Uterus (tissue), 4 donors: Measurements from ENCODE around the gene SRRM3. TPM values are rescaled to one million over a fixed set of nuclear protein-coding genes. Genes with fewer than 3 reads are reported as not detected.
"Not testable (repeated sequence)": the region's sequence is repeated elsewhere in the genome, so short reads cannot be mapped to it uniquely, and the experiment has no call there.

ENCODE experiments used
- DNase-seq, 2 donors: peaks; one replicate each; pipeline ENCODE4 v3.0.0-alpha.2; 2019 to 2020
- H3K27ac ChIP-seq, 2 donors: fragments of 200-600 bp; sonication (generic); 1 replicate in 1 of 2; 2 replicates in 1 of 2; pipeline ENCODE4 v1.5.1; 2016 to 2018
- H3K27me3 ChIP-seq, 2 donors: fragments of 200-600 bp; sonication (generic); one replicate each; pipeline ENCODE4 v1.5.1; 2018 to 2019; ENCODE audit warnings: control low read depth in 1 of 2
- H3K36me3 ChIP-seq, 2 donors: fragments of 200-600 bp; sonication (generic); one replicate each; pipeline ENCODE4 v1.5.1; 2019; ENCODE audit warnings: control low read depth in 1 of 2
- H3K4me1 ChIP-seq, 2 donors: fragments of 200-600 bp; sonication (generic); one replicate each; pipeline ENCODE4 v1.5.1; 2018 to 2019; ENCODE audit warnings: control low read depth in 1 of 2
- H3K4me3 ChIP-seq, 2 donors: fragments of 200-600 bp; sonication (generic); 1 replicate in 1 of 2; 2 replicates in 1 of 2; pipeline ENCODE4 v1.5.1; 2018 to 2019; ENCODE audit warnings: mild to moderate bottlenecking in 1 of 2
- H3K9me3 ChIP-seq, 2 donors: fragments of 200-600 bp; sonication (generic); one replicate each; pipeline ENCODE4 v1.5.1; 2019; ENCODE audit warnings: control low read depth in 1 of 2
- POLR2A ChIP-seq, 2 donors: fragments of 450-650 bp; IDR thresholded peaks; one replicate each; pipeline ENCODE4 v1.6.1; 2016; ENCODE audit warnings: antibody characterized with exemption in 2 of 2, mild to moderate bottlenecking in 1 of 2, moderate library complexity in 1 of 2
- intact Hi-C: fragments of 100-400 bp; cut with DNase I; formaldehyde crosslinking; loops from one replicate; pipeline ENCODE4 v1.15.1; 2023; ENCODE audit warnings: low total_unique reads
- total RNA-seq, 4 donors: library from RNA; depleted of rRNA in 3 of 4; stranded (reverse); fragments of >200 nt in 3 of 4; gene quantifications; one replicate each; pipeline versions ENCODE4 v1.1.0 to v1.2.4, GENCODE V29; 2014 to 2023
- TF ChIP-seq, protein P1 (sequence below), 4 experiments: fragments of 200-600 bp in 2 of 4; fragments of 450-650 bp in 2 of 4; sonication (generic) in 2 of 4; IDR thresholded peaks; one replicate each; pipeline ENCODE4 v1.5.1; 2016 to 2019; ENCODE audit warnings: antibody characterized with exemption in 4 of 4, mild to moderate bottlenecking in 2 of 4, moderate library complexity in 1 of 4
- donor health status: DM: yes; HTN: yes; CAD: no.

Gene SRRM3
- total RNA-seq, 4 donors from 2014 or later = 1.3 to 15.9 (median 6.0) TPM

DNA sequence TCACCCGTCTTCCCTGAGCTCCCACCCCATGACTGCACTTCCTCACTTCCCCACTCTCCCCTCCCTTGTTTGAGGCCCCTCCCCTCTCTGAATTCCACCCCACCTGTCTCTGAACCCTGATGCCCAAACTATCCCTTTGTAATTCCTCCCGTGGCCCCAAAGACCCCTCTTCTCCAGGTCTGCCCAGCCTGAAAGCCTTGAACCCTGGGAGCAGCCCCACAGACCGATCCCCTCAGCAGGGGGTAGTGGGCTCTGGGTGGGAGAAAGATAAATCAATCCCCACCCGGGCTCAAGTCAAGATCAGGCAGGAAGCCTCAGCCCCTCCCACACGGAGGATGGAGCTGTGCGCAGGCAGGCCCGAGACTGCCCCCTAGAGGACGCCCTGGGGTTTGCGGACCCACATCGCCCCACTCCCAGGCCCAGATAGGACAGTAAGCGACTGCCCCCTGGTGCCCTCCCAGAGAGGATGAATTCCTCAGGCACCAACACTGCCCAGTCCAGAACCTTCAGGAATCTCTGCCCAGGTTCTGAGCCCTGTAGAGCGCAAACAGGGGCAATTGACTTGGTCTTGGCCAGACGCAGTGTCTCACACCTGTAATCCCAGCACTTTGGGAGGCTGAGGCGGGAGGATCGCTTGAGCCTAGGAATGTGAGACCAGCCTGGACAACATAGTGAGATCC is 112.5 kb downstream of the SRRM3 start:
- Histone ChIP-seq H3K4me1 (no peaks in the 10 kb centered on the region), H3K27ac (peak overlapping the region; percentile 69), H3K4me3 (no peak overlapping the region), H3K36me3 (no peaks in the 10 kb centered on the region), H3K9me3 (no peaks in the 10 kb centered on the region), H3K27me3 (no peaks in the 10 kb centered on the region)
- intact Hi-C loops = loop anchor here (1.0 kb wide), 1 partner anchor 136 kb away; no protein-coding TSS in a partner anchor
- TF ChIP-seq POLR2A (IDR thresholded peaks at IDR 0.05) = peak; percentile 27 to 54
- TF ChIP-seq, protein P1, sequence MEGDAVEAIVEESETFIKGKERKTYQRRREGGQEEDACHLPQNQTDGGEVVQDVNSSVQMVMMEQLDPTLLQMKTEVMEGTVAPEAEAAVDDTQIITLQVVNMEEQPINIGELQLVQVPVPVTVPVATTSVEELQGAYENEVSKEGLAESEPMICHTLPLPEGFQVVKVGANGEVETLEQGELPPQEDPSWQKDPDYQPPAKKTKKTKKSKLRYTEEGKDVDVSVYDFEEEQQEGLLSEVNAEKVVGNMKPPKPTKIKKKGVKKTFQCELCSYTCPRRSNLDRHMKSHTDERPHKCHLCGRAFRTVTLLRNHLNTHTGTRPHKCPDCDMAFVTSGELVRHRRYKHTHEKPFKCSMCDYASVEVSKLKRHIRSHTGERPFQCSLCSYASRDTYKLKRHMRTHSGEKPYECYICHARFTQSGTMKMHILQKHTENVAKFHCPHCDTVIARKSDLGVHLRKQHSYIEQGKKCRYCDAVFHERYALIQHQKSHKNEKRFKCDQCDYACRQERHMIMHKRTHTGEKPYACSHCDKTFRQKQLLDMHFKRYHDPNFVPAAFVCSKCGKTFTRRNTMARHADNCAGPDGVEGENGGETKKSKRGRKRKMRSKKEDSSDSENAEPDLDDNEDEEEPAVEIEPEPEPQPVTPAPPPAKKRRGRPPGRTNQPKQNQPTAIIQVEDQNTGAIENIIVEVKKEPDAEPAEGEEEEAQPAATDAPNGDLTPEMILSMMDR (IDR thresholded peaks at IDR 0.05) = peak; percentile 100
- peak; percentile 97 to 98 for DNase-seq

DNA sequence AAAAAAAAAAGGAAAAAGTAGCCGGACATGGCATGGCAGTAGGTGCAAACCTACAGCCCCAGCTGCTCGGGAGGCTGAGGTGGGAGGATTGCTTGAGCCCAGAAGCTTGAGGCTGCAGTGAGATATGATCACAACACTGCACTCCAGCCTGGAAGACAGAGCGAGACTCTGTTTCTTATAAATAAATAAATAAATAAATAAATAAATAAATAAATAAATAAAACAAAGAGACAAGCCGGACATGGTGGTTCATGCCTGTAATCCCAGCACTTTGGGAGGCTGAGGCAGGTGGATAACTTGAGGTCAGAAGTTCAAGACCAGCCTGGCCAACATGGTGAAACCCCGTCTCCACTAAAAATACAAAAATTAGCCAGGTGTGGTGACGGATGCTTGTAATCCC is 113.0 kb downstream of the SRRM3 start:
- not testable (repeated sequence) for DNase-seq, H3K9me3 ChIP-seq, H3K27me3 ChIP-seq, H3K36me3 ChIP-seq, H3K4me1 ChIP-seq, H3K4me3 ChIP-seq
- intact Hi-C loops = loop anchor here (1.0 kb wide), 1 partner anchor 136 kb away; no protein-coding TSS in a partner anchor
- H3K27ac ChIP-seq = peak overlapping the region in 1 of 2 donors; percentile 69

DNA sequence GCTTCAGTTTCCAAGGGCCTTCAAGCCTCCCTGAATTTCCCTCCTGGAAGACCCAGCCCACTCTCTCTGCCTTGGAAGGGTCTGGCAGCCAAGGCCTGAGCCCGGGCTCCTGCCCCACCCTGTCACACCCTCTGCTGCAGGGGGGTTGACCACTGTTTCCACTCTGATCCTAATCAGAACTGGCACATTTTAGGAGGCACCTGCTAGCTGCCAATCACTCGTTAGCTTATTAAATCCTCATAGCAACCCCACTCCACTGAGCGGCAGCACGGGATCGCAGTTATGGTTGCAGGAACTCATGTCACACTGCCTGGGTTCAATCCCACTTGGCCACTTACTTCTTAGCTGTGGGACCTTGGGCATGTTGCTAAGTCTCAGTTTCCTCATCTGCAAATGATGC is 113.7 kb downstream of the SRRM3 start:
- Histone ChIP-seq H3K36me3 (no peaks in the 10 kb centered on the region), H3K27ac (no peak overlapping the region), H3K9me3 (no peaks in the 10 kb centered on the region), H3K4me3 (no peak overlapping the region), H3K27me3 (no peaks in the 10 kb centered on the region), H3K4me1 (no peaks in the 10 kb centered on the region)
- no peak for DNase-seq
- TF ChIP-seq, protein P1 (IDR thresholded peaks at IDR 0.05) = no peak
- no peak for TF ChIP-seq POLR2A (IDR thresholded peaks at IDR 0.05)
- intact Hi-C loops = no loop called here

DNA sequence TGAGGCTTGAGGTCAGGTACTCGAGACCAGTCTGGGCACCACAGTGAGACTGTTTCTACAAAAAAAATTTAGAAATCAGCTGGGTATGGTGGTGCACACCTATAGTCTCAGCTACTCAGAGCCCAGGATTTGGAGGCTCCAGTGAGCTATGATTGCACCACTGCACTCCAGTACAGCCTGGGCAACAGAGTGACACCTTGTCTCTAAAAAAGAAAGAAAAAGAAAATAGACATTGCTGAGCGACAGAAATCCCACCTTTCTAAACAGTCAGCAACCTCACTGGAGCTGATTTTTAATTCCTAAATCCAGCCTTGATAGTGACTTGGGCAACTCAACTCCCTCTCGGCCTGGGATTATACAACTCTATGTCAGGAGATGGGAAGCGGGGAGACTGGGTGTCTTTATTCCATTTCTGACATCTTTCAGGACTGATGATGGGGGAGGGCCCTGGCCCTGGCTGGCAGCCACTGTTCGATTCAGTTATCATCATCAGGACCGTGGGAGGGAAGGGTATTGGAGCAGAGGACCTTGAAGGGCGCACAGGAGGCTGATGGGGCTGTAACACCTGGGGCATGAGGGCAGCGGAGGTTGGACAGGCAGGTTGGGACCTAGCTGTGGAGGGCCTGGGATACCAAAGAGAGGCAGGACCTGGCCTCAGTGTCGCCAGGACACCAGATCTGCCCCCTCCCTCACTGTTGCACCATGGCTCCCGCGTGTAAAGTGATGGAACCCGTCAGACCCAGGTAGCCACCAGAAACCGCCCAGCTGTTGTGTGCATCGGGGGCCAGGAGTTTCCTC is 115.5 kb downstream of the SRRM3 start:
- H3K27ac ChIP-seq = peak overlapping the region; percentile 95 to 96
- TF ChIP-seq POLR2A (IDR thresholded peaks at IDR 0.05) = no peak
- TF ChIP-seq, protein P1 (IDR thresholded peaks at IDR 0.05) = no peak
- peak in 1 of 2 donors; percentile 29 for DNase-seq
- intact Hi-C loops = no loop called here
- H3K27me3 ChIP-seq = no peaks in the 10 kb centered on the region
- H3K9me3 ChIP-seq = no peaks in the 10 kb centered on the region
- H3K4me1 ChIP-seq = no peaks in the 10 kb centered on the region
- peak overlapping the region; percentile 83 to 88 for H3K4me3 ChIP-seq
- no peaks in the 10 kb centered on the region for H3K36me3 ChIP-seq

DNA sequence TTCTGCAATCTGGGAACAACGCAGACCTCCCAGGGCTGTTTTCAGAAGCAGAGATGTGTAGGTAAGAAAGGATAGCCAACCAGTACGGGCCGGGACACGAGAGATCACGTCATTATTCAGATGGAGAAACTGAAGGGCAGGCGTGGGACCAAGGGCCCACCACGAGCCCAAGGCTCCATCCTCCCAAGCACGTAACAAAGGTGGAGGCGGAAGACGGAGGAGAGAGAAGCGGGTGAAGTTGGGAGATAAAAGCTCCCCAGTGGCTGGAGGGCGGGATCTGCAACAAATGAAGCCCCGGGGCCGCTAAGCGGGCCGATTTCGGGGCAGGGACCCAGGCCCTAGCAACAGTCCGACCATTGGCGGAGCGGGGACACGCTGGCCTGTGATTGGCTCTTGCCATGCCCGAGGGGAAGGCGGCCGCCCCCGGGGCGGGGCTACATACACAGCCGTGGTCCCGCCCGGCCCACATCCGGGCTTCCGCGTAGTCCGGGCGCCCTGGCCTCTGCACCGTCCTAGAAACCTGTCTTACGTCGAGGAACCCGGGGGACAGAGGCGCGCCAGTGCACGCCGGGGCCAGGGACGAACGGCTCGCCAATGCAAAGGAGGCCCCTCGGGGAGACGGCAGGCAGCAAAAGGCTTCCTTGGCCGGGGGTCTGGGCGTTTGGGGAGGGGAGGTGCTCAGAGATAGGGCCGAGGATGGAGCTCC is 116.2 kb downstream of the SRRM3 start:
- Histone ChIP-seq H3K27me3 (no peaks in the 10 kb centered on the region), H3K4me1 (no peaks in the 10 kb centered on the region), H3K9me3 (no peaks in the 10 kb centered on the region), H3K27ac (peak overlapping the region; percentile 95 to 96), H3K36me3 (no peaks in the 10 kb centered on the region), H3K4me3 (peak overlapping the region; percentile 83 to 88)
- intact Hi-C loops = no loop called here
- TF ChIP-seq, protein P1 (IDR thresholded peaks at IDR 0.05) = peak in 2 of 4 experiments; percentile 10 to 20
- peak; percentile 89 to 93 for TF ChIP-seq POLR2A (IDR thresholded peaks at IDR 0.05)
- DNase-seq = peak; percentile 96 to 97
